ENCODE results near the gene C14orf132.

GRCh38 chr14:96081224-96081623 is 42.1 kb downstream of the C14orf132 start:
- TF ChIP-seq CTCF (IDR thresholded peaks at IDR 0.05) (no peak), EZH2 (IDR thresholded peaks at IDR 0.05; ENCODE audit: borderline replicate concordance, insufficient read depth, low read depth, low read length, poor library complexity, severe bottlenecking) (no peak)

Measured in B cell (primary cell).